GM12891 (cell line): Measurements from ENCODE around the gene TP73.

Source experiments
- DNase-seq: peaks from one replicate; pipeline ENCODE4 v3.0.0; 2011; ENCODE audit warnings: low spot score; ENCODE audit not compliant: insufficient read length
- FAIRE-seq: peaks from 2 replicates; lab custom pipeline; 2011; peaks lifted over from hg19 to GRCh38; lab: Jason Lieb, UNC
- PAX5 ChIP-seq: IDR thresholded peaks from 2 replicates; pipeline ENCODE4 v1.6.1; 2011; ENCODE audit warnings: low read length, moderate library complexity, mild to moderate bottlenecking; ENCODE audit not compliant: insufficient read depth, severe bottlenecking
- POLR2A ChIP-seq: IDR thresholded peaks from 2 replicates; pipeline ENCODE4 v1.6.1; 2011; ENCODE audit warnings: low read depth, low read length, control low read depth
- POLR2AphosphoS5 ChIP-seq: IDR thresholded peaks from 2 replicates; pipeline ENCODE4 v1.6.1; 2011; ENCODE audit warnings: low read depth, low read length, control low read depth
- POU2F2 ChIP-seq: IDR thresholded peaks from 2 replicates; pipeline ENCODE4 v1.6.1; 2011; ENCODE audit warnings: low read depth, mild to moderate bottlenecking, control low read depth, low read length, moderate library complexity
- SPI1 ChIP-seq: IDR thresholded peaks from 2 replicates; pipeline ENCODE4 v1.6.1; 2011; ENCODE audit warnings: low read depth, low read length, control low read depth
- TAF1 ChIP-seq: IDR thresholded peaks from 2 replicates; pipeline ENCODE4 v1.6.1; 2011; ENCODE audit warnings: low read depth, low read length, control low read depth

TP73 gene

DNA sequence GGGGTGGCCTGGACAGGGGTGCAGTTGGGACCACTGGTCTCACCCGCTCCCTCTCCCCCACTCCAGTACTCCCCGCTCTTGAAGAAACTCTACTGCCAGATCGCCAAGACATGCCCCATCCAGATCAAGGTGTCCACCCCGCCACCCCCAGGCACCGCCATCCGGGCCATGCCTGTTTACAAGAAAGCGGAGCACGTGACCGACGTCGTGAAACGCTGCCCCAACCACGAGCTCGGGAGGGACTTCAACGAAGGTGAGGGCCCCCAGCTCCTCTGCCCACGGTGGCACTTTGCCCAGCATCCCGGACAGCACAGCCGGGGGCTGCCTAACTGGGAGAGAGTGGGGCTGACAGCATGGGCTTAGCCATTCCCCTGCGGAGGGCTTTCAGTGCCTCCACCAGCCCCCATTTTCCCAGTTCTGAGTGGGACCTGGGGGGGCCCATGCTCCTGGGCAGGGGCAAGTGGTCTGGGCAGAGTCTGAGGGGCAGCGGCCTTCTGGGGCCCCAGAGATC is 69.7 kb downstream of the TP73 start:
- FAIRE-seq (no peak), DNase-seq (no peak)
- TF ChIP-seq PAX5 (no peak), POLR2A (no peak), POLR2AphosphoS5 (no peak), TAF1 (no peak)

DNA sequence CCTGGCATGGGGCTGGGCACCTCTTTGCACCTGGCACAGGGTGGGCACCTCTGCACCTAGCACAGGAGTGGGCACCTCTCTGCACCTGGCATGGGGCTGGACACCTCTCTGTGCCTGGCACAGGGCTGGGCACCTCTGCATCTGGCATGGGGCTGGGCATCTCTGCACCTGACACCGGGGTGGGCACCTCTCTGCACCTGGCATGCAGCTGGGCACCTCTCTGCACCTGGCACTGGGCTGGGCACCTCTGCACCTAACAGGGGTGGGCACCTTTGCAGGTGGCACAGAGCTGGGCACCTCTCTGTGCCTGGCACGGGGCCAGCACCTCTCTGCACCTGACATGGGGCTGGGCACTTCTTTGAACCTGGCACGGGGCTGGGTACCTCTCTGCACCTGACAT is 70.5 kb downstream of the TP73 start:
- TF ChIP-seq POLR2AphosphoS5 (no peak), POLR2A (no peak), TAF1 (no peak), SPI1 (no peak), POU2F2 (no peak), PAX5 (no peak)
- DNase-seq: no peak
- no peak for FAIRE-seq

DNA sequence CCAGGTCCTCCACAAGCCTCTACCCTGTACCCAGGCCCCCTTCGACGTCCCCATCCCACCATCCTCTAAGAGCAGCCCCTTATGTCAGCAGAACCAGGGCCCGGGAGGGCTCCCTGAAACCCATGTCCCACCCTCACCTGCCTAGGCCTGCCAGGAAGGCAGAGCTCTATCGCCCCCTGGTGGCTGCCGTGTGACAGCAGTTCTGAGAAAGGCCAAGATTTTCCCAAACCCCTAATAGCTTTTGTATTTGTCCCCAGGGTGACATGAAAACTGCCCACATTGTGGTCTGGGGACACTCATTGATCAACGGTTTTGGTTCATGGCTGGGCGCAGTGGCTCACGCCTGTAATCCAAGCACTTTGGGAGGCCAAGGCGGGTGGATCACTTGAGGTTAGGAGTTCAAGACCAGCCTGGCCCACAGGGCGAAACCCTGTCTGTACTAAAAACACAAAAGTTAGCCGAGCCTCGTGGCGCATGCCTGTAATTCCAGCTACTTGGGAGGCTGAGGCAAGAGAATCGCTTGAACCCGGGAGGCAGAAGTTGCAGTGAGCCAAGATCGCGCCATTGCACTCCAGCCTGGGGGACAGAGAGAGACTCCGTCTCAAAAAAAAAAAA is 72.2 kb downstream of the TP73 start:
- FAIRE-seq (peak; percentile 89), DNase-seq (peak; percentile 74)

DNA sequence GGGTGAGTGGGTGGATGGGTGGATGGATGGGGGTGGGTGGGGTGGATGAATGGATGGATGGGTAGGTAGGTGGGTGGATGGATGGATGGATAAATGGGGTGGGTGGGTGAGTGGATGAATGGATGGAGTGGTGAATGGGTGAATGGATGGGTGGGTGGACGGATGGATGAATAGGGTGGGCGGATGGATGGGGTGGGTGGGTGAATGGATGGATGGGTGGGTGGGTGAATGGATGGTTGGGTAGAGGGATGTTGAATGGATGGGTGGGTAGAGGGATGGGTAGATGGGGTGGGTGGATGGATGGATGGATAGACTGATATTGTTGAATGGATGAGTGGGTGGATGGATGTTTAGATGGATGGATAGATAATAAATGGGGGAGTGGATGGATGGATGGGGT is 73.0 kb downstream of the TP73 start:
- FAIRE-seq: no peak
- TF ChIP-seq TAF1: no peak
- no peak for TF ChIP-seq POLR2AphosphoS5
- TF ChIP-seq POU2F2: no peak
- TF ChIP-seq POLR2A: no peak
- TF ChIP-seq PAX5: no peak
- TF ChIP-seq SPI1: no peak
- DNase-seq: no peak

DNA sequence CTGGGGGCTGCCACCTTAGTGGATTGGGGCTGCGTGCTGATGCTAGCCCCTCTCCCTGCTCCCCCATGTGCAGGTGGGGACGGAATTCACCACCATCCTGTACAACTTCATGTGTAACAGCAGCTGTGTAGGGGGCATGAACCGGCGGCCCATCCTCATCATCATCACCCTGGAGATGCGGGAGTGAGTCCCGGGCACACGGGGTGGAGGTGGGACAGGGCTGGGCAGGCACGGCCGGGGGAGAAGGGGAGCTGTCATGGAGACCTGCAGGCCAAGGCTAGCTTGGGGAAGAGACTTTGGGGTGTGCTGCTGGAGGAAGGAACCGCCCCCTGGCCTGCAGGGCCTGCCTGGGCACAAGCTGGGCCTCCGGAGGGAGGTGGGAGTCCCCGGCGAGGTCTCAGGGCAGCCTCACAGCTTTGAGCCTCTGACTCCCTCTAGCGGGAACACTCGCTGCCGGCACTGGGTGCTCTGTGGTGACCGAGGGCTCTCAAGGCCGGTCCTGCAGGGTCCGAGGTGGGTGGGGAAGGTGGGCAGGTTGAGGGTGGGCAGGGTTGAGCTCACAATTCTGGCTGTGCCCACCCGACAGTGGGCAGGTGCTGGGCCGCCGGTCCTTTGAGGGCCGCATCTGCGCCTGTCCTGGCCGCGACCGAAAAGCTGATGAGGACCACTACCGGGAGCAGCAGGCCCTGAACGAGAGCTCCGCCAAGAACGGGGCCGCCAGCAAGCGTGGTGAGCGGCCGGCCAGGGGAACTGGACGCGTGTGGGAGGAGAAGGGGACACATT is 74.9 kb downstream of the TP73 start:
- DNase-seq (peak; percentile 80), FAIRE-seq (no peak)
- TF ChIP-seq POU2F2 (no peak), SPI1 (no peak), POLR2A (no peak), TAF1 (no peak), POLR2AphosphoS5 (no peak), PAX5 (no peak)

DNA sequence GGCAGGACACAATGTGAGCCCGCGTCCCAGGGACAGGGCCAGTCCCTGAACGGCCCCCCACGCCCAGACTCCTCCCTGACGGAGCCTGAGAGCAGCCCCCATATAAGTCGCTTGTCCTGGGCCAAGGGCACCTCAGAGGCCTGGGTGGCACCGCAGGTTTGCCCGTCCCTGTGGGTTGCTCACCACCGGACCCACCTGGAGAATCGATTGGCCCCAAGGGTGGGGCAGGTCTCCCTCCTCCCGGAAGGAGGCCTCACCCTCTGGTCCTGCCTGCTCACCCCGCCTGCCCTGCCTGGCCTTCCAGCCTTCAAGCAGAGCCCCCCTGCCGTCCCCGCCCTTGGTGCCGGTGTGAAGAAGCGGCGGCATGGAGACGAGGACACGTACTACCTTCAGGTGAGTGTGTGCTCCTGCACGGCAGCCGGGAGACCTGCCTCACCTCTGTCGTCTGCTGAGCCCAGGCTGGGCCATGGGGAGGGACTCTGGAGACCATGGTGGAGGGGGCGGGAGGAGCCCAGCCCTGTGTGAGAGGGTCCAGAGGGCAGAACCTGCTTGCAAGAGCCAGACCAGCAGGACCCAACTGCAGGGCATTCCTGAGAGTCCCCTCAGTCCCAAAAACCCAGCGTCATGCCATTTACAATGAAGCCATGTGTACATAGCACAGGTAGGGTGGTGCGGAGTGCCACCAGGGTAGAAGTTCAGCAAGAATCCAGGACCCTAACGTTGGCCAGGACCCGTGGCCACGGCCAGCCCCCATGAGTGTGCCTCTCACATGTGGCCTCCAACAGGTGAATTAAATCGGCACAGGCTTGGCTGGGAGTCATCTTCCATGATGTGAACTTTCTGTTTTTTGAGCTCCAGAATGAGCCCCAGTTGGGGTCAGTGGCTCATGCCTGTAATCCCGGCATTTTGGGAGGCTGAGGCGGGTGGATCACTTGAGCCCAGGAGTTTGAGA is 75.8 kb downstream of the TP73 start:
- TF ChIP-seq TAF1 (no peak), POU2F2 (no peak), PAX5 (no peak), SPI1 (no peak), POLR2A (no peak), POLR2AphosphoS5 (no peak)
- no peak for DNase-seq
- FAIRE-seq: no peak

DNA sequence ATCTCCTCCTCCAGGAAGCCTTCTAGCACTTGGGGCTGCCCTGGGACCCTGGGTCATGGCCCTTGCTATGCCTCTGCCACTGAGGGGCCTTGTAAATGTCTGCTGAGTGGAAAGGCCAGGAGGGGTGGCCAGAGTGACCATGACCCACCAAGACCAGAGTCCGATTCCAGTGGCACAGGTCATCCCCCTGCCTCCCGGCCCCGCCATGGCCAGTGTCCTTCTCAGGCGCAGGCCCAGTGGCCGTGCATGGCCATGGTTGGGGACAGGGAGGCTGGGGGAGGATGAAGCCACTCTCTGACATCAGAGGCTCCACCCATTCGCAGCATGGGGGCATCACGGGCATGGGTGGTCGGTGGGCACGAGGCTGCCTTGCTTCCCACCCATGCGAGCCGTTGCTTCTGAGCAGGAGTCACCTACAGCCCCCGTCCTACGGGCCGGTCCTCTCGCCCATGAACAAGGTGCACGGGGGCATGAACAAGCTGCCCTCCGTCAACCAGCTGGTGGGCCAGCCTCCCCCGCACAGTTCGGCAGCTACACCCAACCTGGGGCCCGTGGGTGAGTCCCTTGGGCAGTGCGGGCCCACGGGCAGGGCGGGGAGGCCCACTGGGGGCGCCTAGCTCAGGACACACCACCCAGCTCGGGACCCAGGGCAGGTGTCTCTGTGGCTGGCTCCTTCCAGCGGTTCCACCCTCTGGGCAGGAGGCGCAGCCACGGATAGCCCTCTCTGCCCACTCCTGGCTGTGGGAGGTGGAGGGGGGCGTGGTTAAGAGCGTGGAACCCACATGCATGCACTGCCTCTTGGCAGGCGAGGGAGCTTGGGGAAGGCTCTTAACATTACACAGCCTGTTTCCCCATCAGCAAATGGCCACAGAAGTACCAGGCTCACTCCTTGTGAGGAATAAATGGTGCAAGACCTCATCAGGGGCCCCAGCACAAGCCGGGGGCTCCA is 77.6 kb downstream of the TP73 start:
- TF ChIP-seq POLR2AphosphoS5: no peak
- no peak for DNase-seq
- no peak for FAIRE-seq

DNA sequence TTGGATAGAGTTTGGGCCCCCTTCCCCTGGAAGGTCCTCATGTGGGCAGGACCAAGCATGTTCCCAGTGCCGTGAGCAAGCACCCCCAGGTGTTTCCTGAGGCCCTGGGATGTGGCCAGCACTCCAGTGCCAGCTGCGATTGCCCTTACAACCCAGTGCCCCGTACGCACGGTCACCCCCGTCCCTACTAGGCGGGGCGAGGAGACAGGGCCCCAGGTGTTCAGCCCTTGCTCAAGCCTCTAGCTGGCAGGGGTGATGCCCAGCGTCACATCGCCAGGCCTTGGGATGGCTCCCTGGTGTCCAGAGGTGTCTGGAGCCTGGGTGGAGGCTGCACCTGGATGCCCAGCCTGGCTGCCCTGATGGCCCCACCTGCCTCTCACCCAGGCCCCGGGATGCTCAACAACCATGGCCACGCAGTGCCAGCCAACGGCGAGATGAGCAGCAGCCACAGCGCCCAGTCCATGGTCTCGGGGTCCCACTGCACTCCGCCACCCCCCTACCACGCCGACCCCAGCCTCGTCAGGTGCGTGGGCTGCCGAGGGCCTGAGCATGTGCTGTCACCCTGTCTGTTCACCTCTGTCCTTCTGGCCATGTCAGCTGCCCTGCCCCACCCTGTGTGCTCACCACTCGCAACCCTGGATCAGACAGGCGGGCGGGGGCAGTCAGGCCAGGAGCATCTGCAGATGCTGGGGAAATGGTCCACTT is 78.4 kb downstream of the TP73 start:
- FAIRE-seq: no peak
- TF ChIP-seq SPI1: no peak
- TF ChIP-seq POLR2A: no peak
- no peak for TF ChIP-seq POU2F2
- TF ChIP-seq TAF1: no peak
- no peak for TF ChIP-seq POLR2AphosphoS5
- no peak for TF ChIP-seq PAX5
- no peak for DNase-seq
